ENCODE results near the gene CRISP1.
"Not testable (repeated sequence)": the region's sequence is repeated elsewhere in the genome, so short reads cannot be mapped to it uniquely, and the experiment has no call there.

Gene CRISP1, protein sequence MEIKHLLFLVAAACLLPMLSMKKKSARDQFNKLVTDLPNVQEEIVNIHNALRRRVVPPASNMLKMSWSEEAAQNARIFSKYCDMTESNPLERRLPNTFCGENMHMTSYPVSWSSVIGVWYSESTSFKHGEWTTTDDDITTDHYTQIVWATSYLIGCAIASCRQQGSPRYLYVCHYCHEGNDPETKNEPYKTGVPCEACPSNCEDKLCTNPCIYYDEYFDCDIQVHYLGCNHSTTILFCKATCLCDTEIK

GRCh38 chr6:49866485-49866943 lies at the start of gene CRISP1:
Gene CRISP1, minus strand, starts transcription at chr6:49866535. Its CDS starts 9,135 bp downstream, at chr6:49857400.
- DNase-seq (ENCODE audit: low read depth): no peak

- no peak for DNase-seq (ENCODE audit: low read depth)
Measured at GRCh38 chr6:49915035-49915434, 48.7 kb upstream of the CRISP1 start.

DNA sequence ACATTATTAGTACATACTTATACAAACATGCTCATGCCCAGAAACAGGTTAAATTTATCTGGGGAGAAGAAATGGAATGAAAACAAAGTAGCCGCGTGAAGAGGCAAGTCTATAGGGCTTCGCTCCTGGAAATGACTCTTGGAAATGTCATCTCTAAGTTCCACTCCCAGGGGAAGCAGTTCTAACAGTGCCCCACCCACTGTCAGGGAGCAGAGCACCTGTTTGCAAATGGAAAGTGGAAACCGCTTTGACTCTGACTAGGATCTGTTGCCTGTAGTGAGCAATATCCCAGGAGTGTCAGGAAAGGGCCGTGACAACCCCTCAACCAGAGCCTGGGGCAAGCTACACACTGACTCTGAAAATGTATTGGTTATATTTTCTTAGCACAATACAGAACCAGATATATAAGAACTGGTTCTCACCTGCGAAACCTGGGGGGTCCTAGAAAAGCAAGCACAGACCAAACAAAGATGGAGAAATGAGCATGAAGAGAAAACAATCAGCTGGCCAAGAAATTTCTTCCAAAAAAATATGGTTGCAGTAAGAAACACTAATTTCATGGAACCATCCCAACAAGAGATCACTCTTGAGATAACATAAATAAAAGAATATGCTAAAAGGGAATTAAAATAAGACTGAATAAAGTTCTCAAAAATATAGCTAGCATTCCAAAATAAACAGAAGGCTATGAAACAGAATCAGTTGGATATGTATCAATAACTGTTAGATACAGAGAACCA lies 47.5 kb upstream of the CRISP1 start:
- DNase-seq (ENCODE audit: low read depth): no peak

- DNase-seq (ENCODE audit: low read depth): no peak
Measured at GRCh38 chr6:49912196-49912595, 45.9 kb upstream of the CRISP1 start.

GRCh38 chr6:49911252-49911651 lies 44.9 kb upstream of the CRISP1 start:
- DNase-seq (ENCODE audit: low read depth): no peak

DNA sequence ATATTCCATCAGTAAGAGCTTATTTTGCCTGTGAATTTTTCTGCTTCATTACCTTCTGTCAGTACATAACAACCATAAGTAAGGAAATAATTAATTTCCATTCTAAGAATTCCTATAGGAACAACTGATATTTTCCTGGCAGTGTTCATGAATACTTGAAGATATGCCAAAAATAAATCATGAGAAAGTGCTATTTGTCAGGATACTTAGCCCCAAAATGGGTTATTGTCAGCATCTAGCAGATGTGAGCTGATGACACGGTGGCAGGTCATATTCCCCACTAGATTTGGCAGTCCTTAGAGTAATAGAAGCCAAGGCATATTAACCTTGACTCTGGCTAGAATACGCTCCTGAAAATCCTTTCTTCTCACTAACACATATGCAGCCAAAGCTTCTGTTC lies 43.2 kb upstream of the CRISP1 start:
- DNase-seq (ENCODE audit: low read depth): no peak

GRCh38 chr6:49906526-49906925 lies 40.2 kb upstream of the CRISP1 start:
- no peak for DNase-seq (ENCODE audit: low read depth)

DNA sequence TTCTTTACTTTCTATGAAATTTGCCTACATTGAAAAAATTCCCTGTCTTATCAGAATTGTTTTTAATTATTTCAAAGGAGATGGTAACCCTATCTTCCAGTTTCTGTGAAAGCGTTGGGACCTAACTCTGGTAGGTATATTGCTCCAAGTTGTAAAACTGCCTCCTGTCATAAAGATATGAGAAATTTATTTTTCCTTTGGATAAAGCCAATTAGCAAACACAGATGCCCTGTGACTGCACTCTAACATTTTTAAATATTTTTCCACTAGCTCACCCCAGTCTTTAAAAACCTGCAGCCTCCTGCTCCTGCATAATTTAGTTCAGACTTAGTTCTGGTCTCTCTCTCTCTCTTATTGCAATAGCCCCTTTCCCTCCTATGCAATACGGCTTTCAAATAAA lies 39.0 kb upstream of the CRISP1 start:
- no peak for DNase-seq (ENCODE audit: low read depth)

GRCh38 chr6:49902856-49903255 lies 36.5 kb upstream of the CRISP1 start:
- no peak for DNase-seq (ENCODE audit: low read depth)

GRCh38 chr6:49898904-49899566 lies 32.7 kb upstream of the CRISP1 start:
- DNase-seq (ENCODE audit: low read depth): no peak

GRCh38 chr6:49895553-49895952 lies 29.2 kb upstream of the CRISP1 start:
- not testable (repeated sequence) for DNase-seq (ENCODE audit: low read depth)

GRCh38 chr6:49892280-49892679 lies 25.9 kb upstream of the CRISP1 start:
- DNase-seq (ENCODE audit: low read depth): no peak

DNA sequence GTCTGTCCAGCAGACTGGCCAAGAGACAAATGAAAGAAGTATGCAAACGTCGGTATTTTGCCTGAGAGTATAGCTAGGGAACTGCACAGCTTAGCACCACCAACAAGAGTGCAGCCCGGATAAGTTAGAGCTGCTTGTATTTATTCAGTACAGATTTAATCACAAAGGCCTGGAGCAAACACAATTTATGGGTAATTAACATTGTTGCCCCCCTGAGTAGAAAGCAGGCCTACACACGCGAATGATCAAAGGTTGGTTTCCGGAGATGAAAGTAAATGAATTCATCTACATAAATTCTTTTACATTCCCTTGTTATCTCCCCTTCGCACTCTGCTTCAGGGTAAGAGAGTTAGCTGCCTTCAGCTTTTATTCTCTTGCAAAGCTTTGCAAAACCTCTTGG lies 24.7 kb upstream of the CRISP1 start:
- DNase-seq (ENCODE audit: low read depth): no peak

DNA sequence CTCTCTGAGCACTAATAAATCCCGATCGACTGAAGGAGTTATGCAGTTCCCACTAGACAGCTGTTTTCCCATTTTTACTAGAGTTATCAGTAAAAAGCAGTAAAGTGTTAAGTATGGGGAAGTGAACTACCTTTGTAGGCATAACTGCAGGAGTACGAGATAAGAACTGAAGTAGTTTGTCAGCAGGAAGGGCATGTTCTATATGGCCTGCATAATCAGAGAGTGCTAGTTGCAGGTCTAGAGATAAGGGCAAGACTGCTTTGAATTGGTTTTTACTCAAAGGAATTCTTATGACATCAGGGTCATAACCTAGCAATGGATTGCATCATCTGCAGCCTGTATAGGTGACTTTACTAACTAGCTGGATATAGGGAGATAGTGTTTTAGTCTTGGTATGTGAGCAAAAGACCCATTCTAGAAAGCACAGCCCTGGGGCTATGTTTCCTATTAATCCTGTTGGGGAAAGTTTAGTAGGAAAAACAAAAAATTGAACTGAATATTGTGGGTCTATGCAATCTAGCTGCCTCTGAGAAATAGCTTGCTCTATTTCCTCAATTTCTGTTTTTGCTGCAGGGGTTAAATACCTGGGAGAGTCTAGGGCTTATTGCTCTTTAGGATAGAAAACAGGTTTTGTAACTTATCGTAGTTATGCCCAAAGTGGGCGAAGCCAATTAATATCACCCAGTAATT lies 22.6 kb upstream of the CRISP1 start:
- peak; percentile 85 for DNase-seq (ENCODE audit: low read depth)

DNA sequence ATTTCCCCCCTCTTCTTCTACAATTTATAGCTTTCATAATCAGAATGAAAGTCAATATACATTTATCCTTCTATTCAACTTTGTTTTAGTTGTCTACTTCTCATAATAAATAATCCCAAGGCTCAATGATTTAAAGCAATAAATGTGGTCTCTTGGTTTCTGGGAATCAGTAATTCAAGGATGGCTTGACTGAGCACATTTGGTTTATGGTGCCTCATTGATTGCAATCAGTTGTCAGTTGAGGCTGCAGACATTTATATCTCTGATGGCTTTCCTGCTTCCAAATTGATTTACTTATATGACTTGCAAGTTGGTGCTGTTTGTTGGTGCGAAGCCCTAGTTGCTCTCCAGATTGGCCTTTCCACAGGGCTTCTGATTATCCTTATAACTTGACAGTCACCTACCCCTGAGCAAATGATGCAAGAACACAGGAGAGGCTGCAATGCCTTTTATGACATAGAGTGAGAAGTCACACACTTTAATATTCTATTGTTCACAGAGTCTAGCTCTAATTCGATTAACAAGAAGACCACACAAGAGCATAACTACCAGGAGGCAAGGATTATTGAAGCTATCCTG lies 2.7 kb upstream of the CRISP1 start:
- no peak for DNase-seq (ENCODE audit: low read depth)

- no peak for DNase-seq (ENCODE audit: low read depth)
Measured at GRCh38 chr6:49856282-49856681, 10.1 kb downstream of the CRISP1 start.

DNA sequence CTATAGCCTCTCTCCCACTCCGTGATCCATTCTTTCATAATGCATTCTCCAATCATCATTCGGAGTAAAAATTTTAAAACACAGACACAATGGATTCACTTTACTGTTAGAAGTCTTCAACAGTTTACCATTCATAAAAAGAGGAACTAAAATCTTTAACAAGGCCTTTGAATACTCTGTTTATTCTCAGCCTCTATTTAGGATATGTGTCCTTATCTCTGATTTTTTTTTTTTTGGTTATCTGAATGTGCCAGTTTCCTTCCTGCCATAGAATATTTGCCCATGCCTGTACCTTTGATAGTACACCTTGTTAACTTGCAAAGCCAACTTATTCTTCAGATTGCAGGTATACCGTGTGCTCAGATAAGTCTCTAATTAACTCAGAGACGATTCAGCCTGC lies 11.1 kb downstream of the CRISP1 start:
- DNase-seq (ENCODE audit: low read depth): no peak

GRCh38 chr6:49852975-49853374 lies 13.4 kb downstream of the CRISP1 start:
- no peak for DNase-seq (ENCODE audit: low read depth)

GRCh38 chr6:49849213-49849907 lies 17.0 kb downstream of the CRISP1 start:
- DNase-seq (ENCODE audit: low read depth): no peak

- no peak for DNase-seq (ENCODE audit: low read depth)
Measured at GRCh38 chr6:49847673-49848072, 18.7 kb downstream of the CRISP1 start.

- DNase-seq (ENCODE audit: low read depth): no peak
Measured at GRCh38 chr6:49847014-49847413, 19.3 kb downstream of the CRISP1 start.

DNA sequence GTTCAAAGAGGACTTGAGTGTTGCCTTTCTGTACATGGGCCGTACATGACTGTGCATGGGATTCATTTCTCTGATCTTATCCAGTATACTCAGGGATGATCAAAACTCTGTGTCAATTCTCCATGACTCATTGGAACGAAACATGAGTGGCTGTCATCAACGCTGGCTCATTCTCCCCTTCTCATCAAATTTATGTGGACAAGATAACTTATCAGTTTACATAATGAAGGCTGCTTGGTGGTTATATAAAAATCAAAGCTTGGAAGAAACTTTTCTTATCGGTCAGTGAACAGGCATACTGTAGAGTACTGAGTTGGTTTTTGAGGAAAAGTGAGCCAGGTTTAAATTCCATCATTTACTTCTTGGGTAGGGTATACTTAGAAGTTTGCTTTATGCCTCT lies 24.9 kb downstream of the CRISP1 start:
- DNase-seq (ENCODE audit: low read depth): no peak
